Activated T-helper 17 cell treated with anti-CD3 and anti-CD28 coated beads, Interleukin-2, amount 50 U/mL, for 72 hours (primary cell): ENCODE results near the gene TCOF1. TPM values are rescaled to one million over a fixed set of nuclear protein-coding genes. Genes with fewer than 3 reads are reported as not detected.

ENCODE experiments used
- ATAC-seq: fragments of 150-1000 bp; cut with Tn5 transposase; replicated peaks from 2 replicates; pipeline ENCODE4 v1.10.0; 2021; ENCODE audit warnings: mild to moderate bottlenecking, moderate library complexity
- H3K27ac Mint-ChIP-seq: one replicate; pipeline ENCODE4 v1.8.0; 2022; ENCODE audit warnings: mixed read lengths
- H3K27me3 Mint-ChIP-seq: one replicate; pipeline ENCODE4 v1.8.0; 2022; ENCODE audit warnings: mixed read lengths
- H3K36me3 Mint-ChIP-seq: one replicate; pipeline ENCODE4 v1.8.0; 2022; ENCODE audit warnings: low read depth, mild to moderate bottlenecking, mixed read lengths
- H3K4me1 Mint-ChIP-seq: one replicate; pipeline ENCODE4 v1.8.0; 2022; ENCODE audit warnings: mixed read lengths
- H3K4me3 Mint-ChIP-seq: one replicate; pipeline ENCODE4 v1.8.0; 2022; ENCODE audit warnings: mild to moderate bottlenecking, mixed read lengths
- H3K9me3 Mint-ChIP-seq: one replicate; pipeline ENCODE4 v1.8.0; 2022; ENCODE audit warnings: mixed read lengths
- total RNA-seq, 2 donors: library from RNA; stranded (reverse); gene quantifications; one replicate each; pipeline ENCODE4 v1.2.3, GENCODE V29; 2022

TCOF1 gene
- total RNA-seq, 2 donors from 2014 or later = 55.3 to 117 TPM

DNA sequence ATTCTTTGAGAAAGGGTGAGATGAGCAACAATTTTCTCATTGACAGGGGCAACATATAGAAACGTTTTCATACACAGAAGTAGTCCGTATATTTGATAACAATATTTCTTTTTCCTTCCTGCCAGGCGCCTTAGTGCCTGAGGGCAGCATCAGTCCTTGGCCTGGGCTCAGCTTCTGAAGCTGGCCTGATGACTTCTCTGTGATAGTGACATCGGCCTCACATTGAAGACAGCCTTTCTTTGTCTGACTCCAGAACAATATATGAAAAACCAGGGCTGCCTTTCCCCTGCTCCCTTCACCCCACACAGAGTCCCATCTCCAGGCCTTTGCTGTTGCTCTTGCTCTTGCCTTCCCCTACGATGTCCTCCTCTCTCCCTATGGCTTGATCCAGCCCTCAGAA, 24.1 kb upstream of the TCOF1 start:
- no peaks in the 10 kb centered on the region for H3K36me3 Mint-ChIP-seq
- H3K9me3 Mint-ChIP-seq = no peaks in the 10 kb centered on the region
- no peak overlapping the region for H3K27ac Mint-ChIP-seq
- no peaks in the 10 kb centered on the region for H3K4me1 Mint-ChIP-seq
- no peak overlapping the region for H3K4me3 Mint-ChIP-seq
- ATAC-seq = no peak
- H3K27me3 Mint-ChIP-seq = peaks cover 3% of the 10 kb centered on the region

DNA sequence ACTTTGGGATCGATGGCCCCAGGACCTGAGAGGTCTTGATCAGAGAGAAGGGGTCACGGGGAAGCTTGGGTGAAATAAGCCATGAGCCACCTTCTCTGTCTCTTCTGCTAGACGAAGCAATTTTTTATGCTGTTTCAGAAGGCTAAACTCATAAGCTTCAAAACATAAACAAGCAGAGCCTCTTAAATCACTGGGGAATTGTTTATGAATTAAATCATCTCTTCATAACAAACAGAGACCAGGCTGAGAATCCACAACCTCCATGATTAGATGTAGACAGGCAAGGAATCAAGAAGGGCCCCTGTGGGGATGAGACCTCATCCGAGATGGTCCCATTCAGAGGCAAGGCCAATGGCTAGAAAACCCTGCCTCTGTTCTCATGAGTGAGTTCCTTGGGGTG, 21.7 kb upstream of the TCOF1 start:
- Mint-ChIP-seq H3K27ac (no peak overlapping the region), H3K4me3 (no peak overlapping the region), H3K9me3 (no peaks in the 10 kb centered on the region), H3K4me1 (no peaks in the 10 kb centered on the region), H3K36me3 (no peaks in the 10 kb centered on the region), H3K27me3 (no peaks in the 10 kb centered on the region)
- ATAC-seq = no peak

DNA sequence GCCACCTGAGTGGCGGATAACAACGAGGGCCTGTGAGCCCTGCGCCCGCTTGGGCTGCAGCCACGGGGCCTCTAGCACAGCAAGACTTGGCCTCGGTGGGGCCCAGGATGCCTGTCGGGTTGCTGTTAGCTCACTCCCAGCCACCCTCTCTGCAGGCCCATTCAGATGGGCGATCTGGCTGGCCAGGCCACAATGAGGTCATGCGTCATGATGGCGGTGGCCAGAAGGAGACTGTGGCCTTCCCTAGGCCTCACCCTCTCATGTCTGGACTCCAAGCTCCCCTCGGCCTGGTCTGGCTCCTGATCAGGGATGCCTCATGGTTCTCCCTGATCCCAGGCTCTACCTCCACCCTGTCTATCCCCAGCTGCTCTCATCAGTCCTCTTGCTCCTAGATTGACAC, 19.0 kb upstream of the TCOF1 start:
- no peak for ATAC-seq
- Mint-ChIP-seq H3K9me3 (no peaks in the 10 kb centered on the region), H3K36me3 (no peaks in the 10 kb centered on the region), H3K27ac (no peak overlapping the region), H3K4me1 (no peaks in the 10 kb centered on the region), H3K27me3 (no peaks in the 10 kb centered on the region), H3K4me3 (no peak overlapping the region)

DNA sequence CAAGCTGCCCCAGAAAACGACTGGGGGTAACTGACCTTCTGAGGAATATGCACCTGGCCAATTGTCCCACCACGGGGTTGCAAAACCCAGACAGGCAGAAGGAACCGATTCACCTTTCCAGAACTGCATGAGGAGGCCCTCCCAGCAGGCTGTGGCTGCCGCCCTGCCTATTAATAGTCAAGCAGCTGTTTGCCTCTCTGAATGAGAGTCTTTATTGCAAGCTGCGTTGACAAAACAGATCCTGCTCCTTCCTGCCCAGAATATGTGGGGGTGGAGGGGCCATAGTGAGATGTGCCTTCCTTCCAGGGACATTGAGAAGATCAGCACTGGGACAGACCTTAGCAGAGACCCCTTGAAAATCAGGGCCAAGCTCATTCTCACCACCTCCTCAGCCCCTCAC, 18.3 kb upstream of the TCOF1 start:
- ATAC-seq = no peak
- Mint-ChIP-seq H3K27ac (no peak overlapping the region), H3K36me3 (no peaks in the 10 kb centered on the region), H3K27me3 (no peaks in the 10 kb centered on the region), H3K4me3 (no peak overlapping the region), H3K9me3 (no peaks in the 10 kb centered on the region), H3K4me1 (no peaks in the 10 kb centered on the region)

DNA sequence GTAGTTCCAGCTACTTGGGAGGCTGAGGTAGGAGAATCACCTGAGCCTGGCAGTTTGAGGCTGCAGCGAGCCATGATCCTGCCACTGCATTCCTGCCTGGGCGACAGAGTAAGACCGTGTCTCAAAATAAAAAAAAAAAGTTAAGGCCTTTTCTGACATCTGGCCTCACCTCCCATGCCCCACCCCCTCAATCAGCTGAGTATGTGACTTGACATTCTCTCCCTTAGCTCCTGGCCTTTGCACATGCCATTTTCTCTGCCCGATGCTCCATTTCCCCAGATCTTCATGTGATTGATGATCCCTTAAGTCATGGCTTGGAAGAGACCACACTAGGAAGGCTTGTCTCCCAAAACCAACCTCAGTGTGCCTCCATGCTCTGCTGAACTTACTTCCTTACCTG, 17.7 kb upstream of the TCOF1 start:
- Mint-ChIP-seq H3K4me3 (no peak overlapping the region), H3K4me1 (no peaks in the 10 kb centered on the region), H3K9me3 (no peaks in the 10 kb centered on the region), H3K36me3 (no peaks in the 10 kb centered on the region), H3K27ac (no peak overlapping the region), H3K27me3 (peaks cover 4% of the 10 kb centered on the region)
- no peak for ATAC-seq

DNA sequence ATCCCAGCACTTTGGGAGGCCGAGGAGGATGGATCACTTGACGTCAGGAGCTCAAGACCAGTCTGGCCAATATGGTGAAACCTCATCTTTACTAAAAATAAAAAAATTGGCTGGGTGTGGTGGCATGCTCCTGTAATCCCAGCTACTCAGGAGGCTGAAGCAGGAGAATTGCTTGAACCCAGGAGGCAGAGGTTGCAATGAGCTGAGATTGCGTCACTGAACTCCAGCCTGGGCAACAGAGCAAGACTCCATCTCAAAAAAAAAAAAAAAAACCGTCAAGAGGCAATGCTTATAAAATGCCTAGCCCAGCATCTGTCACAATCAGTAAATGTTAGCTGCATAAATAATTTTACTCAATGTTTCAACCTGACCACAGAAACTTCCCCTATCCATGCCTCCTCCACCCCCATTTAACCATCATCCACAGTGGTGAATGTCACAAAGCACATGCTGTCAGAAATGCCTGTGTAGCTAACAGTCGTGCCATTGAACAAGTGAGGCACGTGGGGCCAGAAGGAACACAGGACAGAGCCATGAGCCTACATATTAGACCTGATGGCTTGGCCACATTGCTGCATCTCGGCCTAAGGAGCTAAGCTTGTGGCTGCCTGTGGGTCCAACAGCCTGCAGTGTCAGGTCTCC, 16.8 kb upstream of the TCOF1 start:
- H3K9me3 Mint-ChIP-seq = no peaks in the 10 kb centered on the region
- H3K4me1 Mint-ChIP-seq = no peaks in the 10 kb centered on the region
- H3K27ac Mint-ChIP-seq = no peak overlapping the region
- no peak overlapping the region for H3K4me3 Mint-ChIP-seq
- H3K36me3 Mint-ChIP-seq = no peaks in the 10 kb centered on the region
- H3K27me3 Mint-ChIP-seq = peaks cover 4% of the 10 kb centered on the region
- ATAC-seq = peak; percentile 77

DNA sequence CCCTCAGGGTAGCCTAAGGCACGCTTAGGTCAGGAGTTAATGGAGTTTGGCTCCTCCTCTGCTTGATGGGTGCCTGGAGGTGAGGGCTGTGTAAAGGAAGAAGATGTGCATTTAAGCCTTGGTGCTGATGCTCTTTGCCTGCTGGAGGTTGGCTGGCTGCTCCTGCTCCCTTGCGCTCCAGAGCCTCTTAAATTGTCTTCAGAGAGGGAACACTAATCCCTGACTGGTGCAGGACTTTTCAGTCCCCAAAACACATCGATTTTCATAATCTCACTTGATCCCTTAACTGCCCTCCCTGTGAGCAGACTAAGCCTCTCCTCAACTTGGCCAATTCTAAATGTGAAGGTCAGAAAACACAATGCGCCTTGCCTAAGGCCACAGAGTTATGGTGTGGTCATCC, 16.2 kb upstream of the TCOF1 start:
- no peaks in the 10 kb centered on the region for H3K9me3 Mint-ChIP-seq
- H3K4me3 Mint-ChIP-seq = no peak overlapping the region
- no peak overlapping the region for H3K27ac Mint-ChIP-seq
- H3K36me3 Mint-ChIP-seq = no peaks in the 10 kb centered on the region
- H3K4me1 Mint-ChIP-seq = no peaks in the 10 kb centered on the region
- peaks cover 4% of the 10 kb centered on the region for H3K27me3 Mint-ChIP-seq
- no peak for ATAC-seq

DNA sequence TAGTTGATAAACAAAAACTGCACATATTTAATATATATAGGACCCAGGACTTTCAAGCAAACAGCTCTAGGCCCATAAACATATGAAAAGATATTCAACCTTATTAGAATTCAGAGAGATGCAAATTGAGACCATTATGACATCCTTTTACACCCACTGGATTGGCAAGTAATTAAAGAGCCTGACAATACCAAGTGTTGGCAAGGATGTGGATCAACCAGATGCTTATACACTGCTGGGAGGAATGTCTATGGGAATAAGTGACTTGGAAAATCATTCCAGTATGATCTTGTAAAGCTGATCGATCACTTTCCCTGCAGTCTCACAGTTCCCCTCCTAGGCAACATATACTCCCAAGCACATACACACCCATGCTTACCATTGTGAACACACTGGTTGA, 15.5 kb upstream of the TCOF1 start:
- H3K27me3 Mint-ChIP-seq = peaks cover 4% of the 10 kb centered on the region
- H3K4me1 Mint-ChIP-seq = no peaks in the 10 kb centered on the region
- no peaks in the 10 kb centered on the region for H3K36me3 Mint-ChIP-seq
- no peaks in the 10 kb centered on the region for H3K9me3 Mint-ChIP-seq
- no peak for ATAC-seq
- H3K4me3 Mint-ChIP-seq = no peak overlapping the region
- no peak overlapping the region for H3K27ac Mint-ChIP-seq

DNA sequence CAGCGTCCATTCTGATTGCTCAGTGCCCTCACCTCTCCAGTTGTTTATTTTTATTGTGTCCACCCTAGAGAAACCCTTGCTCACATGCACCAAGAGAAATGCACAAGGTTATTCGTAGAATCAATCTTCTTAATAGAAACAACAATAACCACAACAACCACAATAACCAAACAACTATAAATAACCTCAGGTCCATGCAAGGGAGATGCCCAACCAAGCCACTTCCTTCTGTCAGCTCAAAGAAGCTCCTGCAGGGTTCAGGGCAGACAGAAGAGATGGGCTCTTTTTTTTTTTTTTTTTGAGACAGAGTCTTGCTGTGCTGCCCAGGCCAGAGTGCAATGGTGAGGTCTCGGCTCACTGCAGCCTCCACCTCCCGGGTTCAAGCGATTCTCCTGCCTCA, 14.9 kb upstream of the TCOF1 start:
- Mint-ChIP-seq H3K36me3 (no peaks in the 10 kb centered on the region), H3K27me3 (peaks cover 4% of the 10 kb centered on the region), H3K4me3 (no peak overlapping the region), H3K4me1 (no peaks in the 10 kb centered on the region), H3K9me3 (no peaks in the 10 kb centered on the region), H3K27ac (no peak overlapping the region)
- ATAC-seq = no peak

DNA sequence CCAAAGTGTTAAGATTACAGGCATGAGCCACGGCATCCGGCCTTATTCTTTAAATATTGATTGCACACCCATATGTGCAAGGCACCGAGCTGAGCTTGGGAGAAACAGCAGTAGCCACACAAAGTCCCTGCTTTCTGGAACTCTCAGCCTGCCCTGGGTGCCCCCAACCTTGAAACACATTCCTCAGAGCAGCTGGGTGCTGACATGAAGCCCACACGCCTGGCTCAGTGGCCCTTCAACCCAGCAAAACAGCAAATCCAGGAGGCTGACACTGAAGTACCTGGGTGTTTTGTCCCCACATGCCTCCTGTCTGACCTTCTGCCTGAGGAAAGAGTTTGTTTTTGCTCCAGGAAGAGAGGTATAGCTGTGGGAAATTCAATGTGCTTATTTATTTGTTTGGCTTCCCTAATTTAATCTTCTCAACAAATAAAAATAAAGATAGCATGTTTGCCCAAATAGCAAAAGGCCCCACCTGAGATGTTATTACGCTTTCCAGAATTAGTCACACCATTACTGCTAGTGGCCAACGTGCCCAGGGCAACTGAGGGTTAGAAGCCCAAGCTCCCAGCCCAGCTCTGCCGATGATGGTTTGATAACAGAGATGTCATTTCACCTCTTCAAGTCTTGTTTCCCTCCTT, 13.4 kb upstream of the TCOF1 start:
- Mint-ChIP-seq H3K4me3 (no peak overlapping the region), H3K4me1 (no peaks in the 10 kb centered on the region), H3K9me3 (no peaks in the 10 kb centered on the region), H3K27ac (no peak overlapping the region), H3K36me3 (no peaks in the 10 kb centered on the region), H3K27me3 (peaks cover 4% of the 10 kb centered on the region)
- no peak for ATAC-seq

DNA sequence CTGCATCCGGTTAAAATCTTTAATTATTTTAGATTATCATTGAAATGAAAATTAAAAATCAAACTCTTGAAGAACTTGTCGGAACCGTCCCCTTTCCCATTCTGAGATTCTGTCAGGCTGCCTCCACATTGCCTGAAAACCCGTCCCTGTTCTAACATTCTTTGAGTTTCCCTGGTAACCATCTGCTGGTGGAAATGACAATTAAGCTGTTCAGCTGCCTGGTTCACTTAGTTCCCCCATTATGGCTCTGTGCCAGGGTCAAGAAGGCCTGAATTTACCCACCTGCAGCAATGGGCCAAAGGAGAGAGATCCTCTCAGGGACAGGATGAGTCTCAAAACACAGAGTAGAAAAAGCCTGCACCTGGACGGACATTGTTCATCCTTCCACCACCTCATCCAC, 11.8 kb upstream of the TCOF1 start:
- no peak overlapping the region for H3K4me3 Mint-ChIP-seq
- no peaks in the 10 kb centered on the region for H3K36me3 Mint-ChIP-seq
- peaks cover 4% of the 10 kb centered on the region for H3K27me3 Mint-ChIP-seq
- no peak for ATAC-seq
- peaks cover 4% of the 10 kb centered on the region for H3K4me1 Mint-ChIP-seq
- no peaks in the 10 kb centered on the region for H3K9me3 Mint-ChIP-seq
- H3K27ac Mint-ChIP-seq = no peak overlapping the region

DNA sequence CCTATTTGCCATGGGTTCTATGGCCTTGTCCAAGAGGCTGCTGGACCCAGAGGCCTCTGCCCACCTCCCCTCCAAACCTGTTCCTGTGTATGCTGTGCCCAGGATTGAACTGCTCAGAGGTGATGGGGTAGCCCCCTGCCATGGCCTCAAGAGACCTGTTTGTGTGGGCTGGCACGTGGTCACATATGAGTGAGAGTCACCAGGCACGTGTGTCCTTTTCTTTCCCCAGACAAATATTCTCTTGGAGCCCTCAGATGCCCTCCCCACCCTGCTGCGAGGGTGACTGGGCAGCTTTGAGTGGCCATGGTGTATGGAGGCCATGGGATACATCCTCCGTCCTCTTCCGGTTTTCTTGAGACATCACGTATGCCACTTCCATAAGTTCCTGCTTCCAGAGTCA, 10.9 kb upstream of the TCOF1 start:
- Mint-ChIP-seq H3K27ac (no peak overlapping the region), H3K4me1 (peaks cover 8% of the 10 kb centered on the region), H3K36me3 (no peaks in the 10 kb centered on the region), H3K9me3 (no peaks in the 10 kb centered on the region), H3K27me3 (peaks cover 4% of the 10 kb centered on the region), H3K4me3 (no peak overlapping the region)
- ATAC-seq = no peak

DNA sequence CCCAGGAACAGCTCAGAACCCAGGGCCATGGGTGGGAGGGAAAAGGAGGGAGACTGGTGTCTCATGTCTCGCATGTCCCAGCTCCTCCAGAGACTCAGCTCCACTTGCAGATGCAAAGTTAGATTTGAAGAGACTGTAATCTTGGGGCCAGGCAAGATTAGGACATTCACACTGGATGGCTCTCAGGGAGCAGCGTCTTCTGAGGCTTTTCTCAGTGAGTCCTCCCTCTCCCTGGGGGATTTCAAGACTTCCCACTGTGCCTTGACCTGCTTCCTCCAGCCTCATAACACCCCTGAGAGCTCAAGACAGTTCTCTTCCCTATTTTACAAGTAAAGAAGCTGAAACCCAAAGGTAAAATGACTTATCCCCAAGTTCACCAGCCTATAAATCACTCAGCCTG, 10.5 kb upstream of the TCOF1 start:
- peaks cover 8% of the 10 kb centered on the region for H3K4me1 Mint-ChIP-seq
- no peaks in the 10 kb centered on the region for H3K36me3 Mint-ChIP-seq
- no peak overlapping the region for H3K27ac Mint-ChIP-seq
- peaks cover 4% of the 10 kb centered on the region for H3K27me3 Mint-ChIP-seq
- no peak overlapping the region for H3K4me3 Mint-ChIP-seq
- no peak for ATAC-seq
- H3K9me3 Mint-ChIP-seq = no peaks in the 10 kb centered on the region

DNA sequence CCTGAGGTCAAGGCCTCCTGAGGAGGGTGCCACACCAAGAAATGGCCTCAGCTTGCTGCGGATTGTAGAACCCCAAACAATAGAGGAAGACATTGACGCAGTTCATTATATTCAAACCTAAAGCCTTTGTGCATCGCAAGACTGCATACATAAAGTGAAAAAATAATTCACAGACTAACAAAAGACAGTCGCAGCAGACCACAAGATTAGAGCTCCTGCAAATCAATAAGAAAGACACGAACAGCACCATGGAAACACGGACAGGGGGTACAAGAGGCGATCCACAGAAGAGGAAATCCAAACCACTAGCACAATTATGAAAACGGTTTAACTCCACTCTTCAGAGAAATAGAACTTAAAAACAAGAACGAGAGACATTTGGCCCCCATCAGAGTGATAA, 10.0 kb upstream of the TCOF1 start:
- H3K27ac Mint-ChIP-seq = no peak overlapping the region
- peaks cover 8% of the 10 kb centered on the region for H3K4me1 Mint-ChIP-seq
- no peak overlapping the region for H3K4me3 Mint-ChIP-seq
- peaks cover 4% of the 10 kb centered on the region for H3K27me3 Mint-ChIP-seq
- no peaks in the 10 kb centered on the region for H3K9me3 Mint-ChIP-seq
- no peaks in the 10 kb centered on the region for H3K36me3 Mint-ChIP-seq
- no peak for ATAC-seq

DNA sequence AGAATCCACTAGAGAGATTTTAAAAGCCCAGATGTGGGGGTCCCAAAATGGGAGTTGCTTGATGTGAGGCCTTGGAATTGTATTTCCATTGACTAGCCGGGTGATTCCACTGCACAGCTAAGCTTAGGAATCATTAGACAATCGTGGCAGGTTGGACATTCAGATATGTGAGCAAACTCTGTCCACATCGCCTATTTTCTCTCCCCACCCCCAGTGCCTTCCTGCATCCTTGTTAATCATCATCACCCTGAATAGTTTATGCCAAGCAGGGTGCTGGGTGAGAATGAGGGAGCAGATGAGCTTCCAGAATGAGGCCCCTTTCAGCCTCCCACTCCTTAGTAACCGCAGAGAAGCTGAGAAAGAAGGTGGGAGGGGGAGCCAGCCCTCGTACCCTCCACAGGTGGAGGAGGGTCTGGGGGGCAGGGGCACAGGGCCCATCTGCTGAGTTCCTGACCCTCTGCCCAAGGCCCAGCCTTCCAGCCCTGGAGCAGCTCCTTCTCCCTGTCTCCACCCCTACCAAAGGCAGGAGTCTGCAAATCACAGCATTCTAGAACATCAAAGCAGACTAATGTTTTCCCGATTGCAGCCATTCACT, 7.7 kb upstream of the TCOF1 start:
- Mint-ChIP-seq H3K4me1 (peaks cover 8% of the 10 kb centered on the region), H3K27me3 (no peaks in the 10 kb centered on the region), H3K4me3 (no peak overlapping the region), H3K27ac (no peak overlapping the region), H3K9me3 (no peaks in the 10 kb centered on the region), H3K36me3 (no peaks in the 10 kb centered on the region)
- ATAC-seq = no peak
